ENCODE measurements around the gene INTS11. TPM values are rescaled to one million over a fixed set of nuclear protein-coding genes. Genes with fewer than 3 reads are reported as not detected.

The INTS11 gene
- total and polyA plus RNA-seq, 4 donors, result 26.3 to 40.5 (median 34.5) TPM

GRCh38 chr1:1291548-1292441 lies 32.7 kb downstream of the INTS11 start:
- no peak overlapping the region for H3K9ac ChIP-seq (ENCODE audit: low read depth in 1 of 2, low read length in 2 of 2)
- peaks cover 0 to 13% (median 7%) of the 10 kb centered on the region in 4 donors for H3K4me1 ChIP-seq (ENCODE audit: control insufficient read depth in 4 of 4, insufficient read depth in 4 of 4, low read length in 3 of 4)

More at GRCh38 chr1:1291548-1292441, 32.7 kb downstream of the INTS11 start:
- Histone ChIP-seq H3K27ac (ENCODE audit: low read depth in 1 of 2, low read length in 2 of 2) (no peak overlapping the region), H3K27me3 (ENCODE audit: control insufficient read depth in 4 of 4, insufficient read depth in 4 of 4, low read length in 3 of 4) (no peaks in the 10 kb centered on the region), H3K4me3 (ENCODE audit: low read depth in 1 of 3, low read length in 3 of 3) (no peak overlapping the region), H3K9me3 (ENCODE audit: control insufficient read depth in 4 of 4, low read length in 3 of 4) (no peaks in the 10 kb centered on the region), H3K36me3 (ENCODE audit: control insufficient read depth in 4 of 4, insufficient read depth in 3 of 4, low read depth in 1 of 4, low read length in 3 of 4) (peaks cover 0 to 10% (median under 1%) of the 10 kb centered on the region in 4 donors)
- 63% methylated on average over 45 of the region's 45 CpGs for WGBS
- DNase-seq (ENCODE audit: low spot score), result peak; percentile 72
- TF ChIP-seq, protein P1, sequence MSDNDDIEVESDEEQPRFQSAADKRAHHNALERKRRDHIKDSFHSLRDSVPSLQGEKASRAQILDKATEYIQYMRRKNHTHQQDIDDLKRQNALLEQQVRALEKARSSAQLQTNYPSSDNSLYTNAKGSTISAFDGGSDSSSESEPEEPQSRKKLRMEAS (IDR thresholded peaks at IDR 0.05), result no peak
- TF ChIP-seq JUND (IDR thresholded peaks at IDR 0.05), result no peak
- no peak for TF ChIP-seq FOXA2 (IDR thresholded peaks at IDR 0.05)
- no peak for TF ChIP-seq HNF4G (IDR thresholded peaks at IDR 0.05)
- TF ChIP-seq YY1 (IDR thresholded peaks at IDR 0.05), result no peak
- TF ChIP-seq GABPA (IDR thresholded peaks at IDR 0.05 in 1 of 2, conservative IDR thresholded peaks at IDR 0.05 in 1 of 2), result no peak
- no peak for TF ChIP-seq HNF4A (conservative IDR thresholded peaks at IDR 0.05)
- no peak for TF ChIP-seq EGR1 (IDR thresholded peaks at IDR 0.05; ENCODE audit: low read depth in 2 of 2)
- TF ChIP-seq RXRA (IDR thresholded peaks at IDR 0.05), result no peak
- TF ChIP-seq TAF1 (conservative IDR thresholded peaks at IDR 0.05), result no peak
- TF ChIP-seq, protein P2, sequence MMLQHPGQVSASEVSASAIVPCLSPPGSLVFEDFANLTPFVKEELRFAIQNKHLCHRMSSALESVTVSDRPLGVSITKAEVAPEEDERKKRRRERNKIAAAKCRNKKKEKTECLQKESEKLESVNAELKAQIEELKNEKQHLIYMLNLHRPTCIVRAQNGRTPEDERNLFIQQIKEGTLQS (IDR thresholded peaks at IDR 0.05), result no peak
- TF ChIP-seq RAD21 (IDR thresholded peaks at IDR 0.05), result peak in 1 of 2 donors; percentile 79
- no peak for TF ChIP-seq FOXA1 (IDR thresholded peaks at IDR 0.05)
- TF ChIP-seq NR2F2 (IDR thresholded peaks at IDR 0.05), result no peak
- no peak for TF ChIP-seq SP1 (IDR thresholded peaks at IDR 0.05)
- TF ChIP-seq REST (IDR thresholded peaks at IDR 0.05), result no peak
- peak; percentile 68 for TF ChIP-seq CTCF (IDR thresholded peaks at IDR 0.05; ENCODE audit: low read depth, low read length, missing input control)

Data from liver (tissue), 9 donors.